ENCODE data around the gene CYB5R3. TPM values are rescaled to one million over a fixed set of nuclear protein-coding genes. Genes with fewer than 3 reads are reported as not detected.

CYB5R3 gene
- total RNA-seq, 4 donors from 2014 or later, result 127 to 268 (median 155) TPM

DNA sequence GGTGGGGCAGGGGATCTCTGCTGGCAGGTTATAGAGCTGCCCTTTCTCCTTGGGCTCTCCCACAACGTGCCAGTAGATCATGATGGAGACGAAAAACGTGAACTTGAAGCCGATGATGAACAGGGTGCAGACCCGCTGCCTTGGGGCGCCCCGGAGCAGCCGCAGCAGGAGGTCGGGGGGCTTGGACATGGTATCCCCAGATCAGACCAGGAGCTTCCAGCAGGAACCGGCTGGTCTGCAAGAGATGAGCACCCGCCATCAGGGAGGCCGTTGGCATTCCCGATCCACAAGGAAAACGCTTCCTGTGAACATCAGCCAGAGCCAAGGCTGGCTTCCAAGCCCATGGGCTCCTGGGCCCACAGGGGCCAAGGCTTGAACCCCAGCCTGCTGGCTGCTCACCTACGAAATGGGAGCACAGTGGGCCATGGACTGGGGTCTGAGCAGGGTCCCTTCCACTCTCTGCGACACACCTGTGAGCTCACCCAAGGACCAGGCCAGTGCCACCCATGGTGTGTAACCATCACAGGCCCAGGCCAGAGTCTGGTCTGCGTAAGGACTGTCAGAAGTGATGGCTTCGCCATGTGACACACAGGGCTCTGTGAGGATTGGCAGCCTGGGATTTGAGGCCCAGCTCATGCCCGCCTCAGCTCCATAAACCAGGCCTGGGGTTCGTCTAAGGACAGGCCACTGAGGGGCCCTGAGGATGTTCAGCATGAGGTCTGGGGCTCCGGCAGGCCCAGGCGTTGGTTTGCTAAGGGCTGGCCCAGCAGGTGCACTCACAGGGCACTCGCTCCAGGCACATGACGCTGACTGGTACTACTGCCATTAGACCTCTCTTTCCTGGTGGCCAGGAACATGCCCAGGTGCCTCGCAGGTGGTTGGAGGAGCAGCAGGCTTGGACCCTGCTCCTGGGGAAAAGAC is 44.8 kb upstream of the CYB5R3 start:
- Histone ChIP-seq H3K27me3 (no peaks in the 10 kb centered on the region), H3K27ac (peak overlapping the region in 3 of 4 donors; percentile 89 to 91 (median 90)), H3K4me1 (peaks cover 2 to 98% (median 58%) of the 10 kb centered on the region in 3 donors), H3K36me3 (peaks cover 0 to 40% of the 10 kb centered on the region in 2 donors), H3K9me3 (no peaks in the 10 kb centered on the region), H3K4me3 (no peak overlapping the region)
- no peak for ATAC-seq
- WGBS, 2 donors (ENCODE audit: low coverage in 1 of 2), result 93% methylated on average over 3 of the region's 25 CpGs; no CpG with 5 or more reads in 1 of the 2 donors
- TF ChIP-seq POLR2AphosphoS5 (IDR thresholded peaks at IDR 0.05), result no peak
- no peak for TF ChIP-seq POLR2A (IDR thresholded peaks at IDR 0.05)
- no peak for TF ChIP-seq EP300 (IDR thresholded peaks at IDR 0.05)
- TF ChIP-seq, protein P1, sequence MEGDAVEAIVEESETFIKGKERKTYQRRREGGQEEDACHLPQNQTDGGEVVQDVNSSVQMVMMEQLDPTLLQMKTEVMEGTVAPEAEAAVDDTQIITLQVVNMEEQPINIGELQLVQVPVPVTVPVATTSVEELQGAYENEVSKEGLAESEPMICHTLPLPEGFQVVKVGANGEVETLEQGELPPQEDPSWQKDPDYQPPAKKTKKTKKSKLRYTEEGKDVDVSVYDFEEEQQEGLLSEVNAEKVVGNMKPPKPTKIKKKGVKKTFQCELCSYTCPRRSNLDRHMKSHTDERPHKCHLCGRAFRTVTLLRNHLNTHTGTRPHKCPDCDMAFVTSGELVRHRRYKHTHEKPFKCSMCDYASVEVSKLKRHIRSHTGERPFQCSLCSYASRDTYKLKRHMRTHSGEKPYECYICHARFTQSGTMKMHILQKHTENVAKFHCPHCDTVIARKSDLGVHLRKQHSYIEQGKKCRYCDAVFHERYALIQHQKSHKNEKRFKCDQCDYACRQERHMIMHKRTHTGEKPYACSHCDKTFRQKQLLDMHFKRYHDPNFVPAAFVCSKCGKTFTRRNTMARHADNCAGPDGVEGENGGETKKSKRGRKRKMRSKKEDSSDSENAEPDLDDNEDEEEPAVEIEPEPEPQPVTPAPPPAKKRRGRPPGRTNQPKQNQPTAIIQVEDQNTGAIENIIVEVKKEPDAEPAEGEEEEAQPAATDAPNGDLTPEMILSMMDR (IDR thresholded peaks at IDR 0.05), result no peak

DNA sequence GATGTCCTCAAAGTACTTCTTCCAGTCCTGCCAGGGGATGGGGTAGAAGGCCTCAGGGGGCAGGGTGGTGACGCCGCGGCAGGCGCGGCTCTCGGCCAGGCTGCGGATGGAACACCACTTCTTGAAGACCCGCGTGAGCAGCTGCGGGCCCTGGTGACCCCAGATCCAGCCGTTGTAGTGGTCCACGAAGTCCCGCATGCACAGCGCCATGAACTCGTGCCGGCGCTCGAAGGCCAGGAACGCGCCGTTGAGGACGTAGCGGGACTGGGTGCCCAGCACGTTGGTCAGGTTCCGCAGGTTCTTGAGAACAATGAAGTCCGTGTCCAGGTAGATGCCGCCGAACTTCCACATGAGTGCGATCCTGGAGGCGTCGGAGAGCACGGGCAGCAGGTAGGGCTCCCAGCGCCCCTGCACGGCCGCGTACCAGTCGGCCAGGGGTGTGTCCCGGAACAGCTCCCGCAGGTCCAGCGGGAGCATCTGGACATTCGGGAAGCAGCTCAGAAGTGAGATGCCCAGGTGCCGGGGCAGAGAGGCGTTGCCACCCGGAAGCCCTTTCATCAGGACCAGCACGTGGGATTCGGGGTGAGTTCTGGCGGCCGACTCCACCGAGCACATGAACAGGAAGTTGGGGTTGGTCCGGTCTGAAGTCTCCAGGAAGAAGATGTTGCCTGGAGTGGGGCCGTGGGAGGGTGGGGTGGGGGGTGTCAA is 44.0 kb upstream of the CYB5R3 start:
- H3K27me3 ChIP-seq, result no peaks in the 10 kb centered on the region
- H3K9me3 ChIP-seq, result no peaks in the 10 kb centered on the region
- TF ChIP-seq EP300 (IDR thresholded peaks at IDR 0.05) (no peak), POLR2A (IDR thresholded peaks at IDR 0.05) (no peak), POLR2AphosphoS5 (IDR thresholded peaks at IDR 0.05) (no peak)
- TF ChIP-seq, protein P1 (IDR thresholded peaks at IDR 0.05), result no peak
- 100% methylated on average over 2 of the region's 51 CpGs; no CpG with 5 or more reads in 1 of the 2 donors for WGBS, 2 donors (ENCODE audit: low coverage in 1 of 2)
- H3K27ac ChIP-seq, result peak overlapping the region in 3 of 4 donors; percentile 89 to 98 (median 91)
- ATAC-seq, result no peak
- peaks cover 5 to 97% (median 54%) of the 10 kb centered on the region in 3 donors for H3K4me1 ChIP-seq
- H3K36me3 ChIP-seq, result peaks cover 0 to 40% of the 10 kb centered on the region in 2 donors
- no peak overlapping the region for H3K4me3 ChIP-seq

DNA sequence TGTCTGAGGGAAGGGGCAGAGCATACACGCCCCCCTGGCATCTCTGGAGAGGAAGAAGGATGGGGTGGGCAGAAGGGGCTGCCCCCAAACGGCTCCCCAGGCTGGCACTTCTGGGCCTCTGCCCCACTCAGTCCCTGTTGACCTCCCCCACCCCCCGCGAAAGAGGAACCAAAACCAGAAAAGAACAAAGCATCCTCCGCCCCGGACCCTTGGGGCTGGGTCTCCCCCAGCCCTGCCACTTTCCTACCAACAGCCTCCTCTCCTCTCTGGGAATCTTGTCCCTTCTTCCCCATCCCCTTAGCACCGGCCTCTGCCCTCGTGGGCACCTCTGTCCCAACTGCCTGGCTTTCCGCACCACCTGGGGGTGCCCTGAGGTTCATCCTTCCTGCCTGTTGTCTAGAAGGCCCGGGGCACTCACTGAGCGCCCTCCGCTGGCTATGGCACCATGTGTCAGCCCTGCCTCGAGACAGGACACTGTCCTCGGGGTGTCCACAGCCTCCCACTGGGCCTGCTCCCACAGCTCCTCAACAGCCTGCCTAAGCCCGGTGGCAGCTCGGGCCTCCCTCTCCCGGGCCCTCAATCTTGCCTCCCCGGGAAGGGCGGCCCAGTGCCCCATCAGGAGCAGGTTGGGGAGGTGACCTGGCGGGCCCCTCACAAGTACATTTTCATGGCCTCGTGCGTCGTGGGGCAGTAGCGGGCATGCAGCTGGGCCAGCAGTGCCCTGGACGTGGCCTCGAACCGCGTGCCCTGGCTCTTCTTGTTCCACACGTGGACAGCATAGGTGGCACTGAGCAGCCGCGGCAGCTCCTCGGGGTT is 43.3 kb upstream of the CYB5R3 start:
- H3K36me3 ChIP-seq, result peaks cover 0 to 40% of the 10 kb centered on the region in 2 donors
- H3K4me3 ChIP-seq, result no peak overlapping the region
- 78 to 80% methylated on average over 5 to 11 of the region's 32 CpGs for WGBS, 2 donors (ENCODE audit: low coverage in 1 of 2)
- no peak for TF ChIP-seq POLR2A (IDR thresholded peaks at IDR 0.05)
- no peaks in the 10 kb centered on the region for H3K9me3 ChIP-seq
- no peaks in the 10 kb centered on the region for H3K27me3 ChIP-seq
- peak overlapping the region in 3 of 4 donors; percentile 89 to 98 (median 91) for H3K27ac ChIP-seq
- H3K4me1 ChIP-seq, result peaks cover 9 to 97% (median 55%) of the 10 kb centered on the region in 3 donors
- ATAC-seq, result no peak

DNA sequence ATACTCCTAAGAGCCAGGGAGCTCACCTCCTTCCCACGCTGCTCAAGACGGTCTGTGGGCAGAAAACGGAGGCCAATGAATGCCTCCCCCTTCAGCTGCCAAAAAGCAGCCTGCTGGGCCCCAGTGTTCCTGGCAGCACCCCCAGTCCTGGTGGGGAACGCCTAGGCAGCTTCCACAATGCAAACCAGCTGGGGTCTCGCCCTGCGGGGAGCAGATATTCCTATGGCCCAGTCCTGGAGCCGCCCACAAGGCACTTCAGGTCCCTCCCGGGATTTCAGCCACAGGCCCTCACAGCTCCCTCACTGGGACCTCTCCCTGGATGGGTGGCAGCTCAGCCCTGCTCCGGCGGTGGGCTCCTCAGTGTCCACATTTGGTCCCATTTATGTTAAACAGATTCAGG is 42.2 kb upstream of the CYB5R3 start:
- 37 to 80% methylated on average over 3 to 6 of the region's 10 CpGs for WGBS, 2 donors (ENCODE audit: low coverage in 1 of 2)
- TF ChIP-seq EP300 (IDR thresholded peaks at IDR 0.05), result no peak
- no peak for TF ChIP-seq POLR2AphosphoS5 (IDR thresholded peaks at IDR 0.05)
- TF ChIP-seq POLR2A (IDR thresholded peaks at IDR 0.05), result no peak
- Histone ChIP-seq H3K9me3 (no peaks in the 10 kb centered on the region), H3K27me3 (no peaks in the 10 kb centered on the region), H3K4me1 (peaks cover 9 to 97% (median 53%) of the 10 kb centered on the region in 3 donors), H3K4me3 (no peak overlapping the region), H3K27ac (peak overlapping the region; percentile 43 to 98 (median 90)), H3K36me3 (peaks cover 0 to 40% of the 10 kb centered on the region in 2 donors)
- no peak for ATAC-seq

DNA sequence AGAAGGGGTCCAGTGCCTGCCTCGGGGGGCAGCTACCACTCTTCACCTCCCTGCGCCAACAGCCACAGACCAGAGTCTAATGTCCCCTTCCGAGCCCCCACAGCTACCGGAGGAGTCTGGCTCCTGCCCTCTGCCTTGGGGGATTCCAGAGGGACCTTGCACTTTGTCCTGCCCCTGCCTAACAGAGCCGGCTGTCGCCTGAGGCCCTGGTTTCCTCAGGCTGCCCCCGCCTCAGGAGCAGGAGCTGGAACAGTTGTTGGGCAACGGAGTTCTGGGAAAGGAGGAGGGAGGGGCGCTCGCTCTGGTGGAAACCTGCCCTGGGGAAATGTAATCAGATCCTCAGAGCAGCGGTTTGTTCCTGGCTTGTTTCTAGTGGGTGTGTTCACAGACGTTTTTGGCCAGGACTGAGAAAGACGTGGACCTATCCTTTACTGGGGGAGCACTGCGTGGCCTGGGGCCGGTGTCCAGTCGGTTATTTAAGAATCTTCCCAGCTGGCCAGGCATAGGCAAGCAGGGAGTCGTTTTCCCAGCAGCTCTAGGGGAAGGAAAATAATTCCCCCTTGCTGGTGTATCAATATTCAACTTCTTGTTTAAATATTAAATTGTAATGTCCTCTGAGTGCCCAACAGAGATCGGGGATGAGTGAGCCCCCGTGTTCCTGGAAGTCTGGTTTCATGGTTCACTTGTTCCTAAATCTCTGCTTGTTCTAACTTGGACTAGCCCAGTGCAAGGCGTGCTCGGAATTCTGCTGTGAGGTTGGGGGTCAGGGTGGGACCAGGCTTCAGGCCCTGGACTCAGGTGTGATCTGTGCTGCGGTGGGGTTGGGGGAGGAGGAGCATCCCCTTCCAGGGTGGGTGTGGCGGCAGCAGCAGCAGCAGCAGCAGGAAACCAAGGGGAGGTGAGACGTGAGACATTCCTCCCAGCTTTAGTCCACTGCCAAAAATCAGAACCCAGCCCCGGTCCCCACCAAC is 39.3 kb upstream of the CYB5R3 start:
- H3K4me3 ChIP-seq, result peak overlapping the region in 1 of 2 donors; percentile 8
- H3K36me3 ChIP-seq, result peaks cover 0 to 23% of the 10 kb centered on the region in 2 donors
- WGBS, 2 donors (ENCODE audit: low coverage in 1 of 2), result 0 to 32% methylated on average over 1 to 5 of the region's 25 CpGs
- no peaks in the 10 kb centered on the region for H3K27me3 ChIP-seq
- no peaks in the 10 kb centered on the region for H3K9me3 ChIP-seq
- peak; percentile 99 for TF ChIP-seq POLR2AphosphoS5 (IDR thresholded peaks at IDR 0.05)
- TF ChIP-seq POLR2A (IDR thresholded peaks at IDR 0.05), result peak; percentile 12 to 31
- TF ChIP-seq, protein P1 (IDR thresholded peaks at IDR 0.05), result no peak
- peak; percentile 93 for ATAC-seq
- H3K4me1 ChIP-seq, result peaks cover 12 to 97% (median 73%) of the 10 kb centered on the region in 3 donors
- H3K27ac ChIP-seq, result peak overlapping the region; percentile 79 to 98 (median 90)

Data from gastroesophageal sphincter (tissue), 4 donors.